ENCODE results near the gene BAIAP3.

Gene BAIAP3

GRCh38 chr16:1371054-1371978 lies 37.9 kb downstream of the BAIAP3 start:
- DNase-seq: no peak

- DNase-seq: no peak
Measured at GRCh38 chr16:1372292-1372950, 39.0 kb downstream of the BAIAP3 start.

GRCh38 chr16:1374418-1375297 lies 41.2 kb downstream of the BAIAP3 start:
- DNase-seq: no peak

- DNase-seq: no peak
Measured at GRCh38 chr16:1375298-1375640, 41.8 kb downstream of the BAIAP3 start.

GRCh38 chr16:1375741-1376410 lies 42.4 kb downstream of the BAIAP3 start:
- no peak for DNase-seq

GRCh38 chr16:1377406-1378010 lies 44.1 kb downstream of the BAIAP3 start:
- DNase-seq: no peak

- peak; percentile 45 for DNase-seq
Measured at GRCh38 chr16:1378087-1378803, 44.8 kb downstream of the BAIAP3 start.

- DNase-seq: peak; percentile 77
Measured at GRCh38 chr16:1378804-1379303, 45.4 kb downstream of the BAIAP3 start.

GRCh38 chr16:1379304-1380076 lies 46.0 kb downstream of the BAIAP3 start:
- DNase-seq: peak; percentile 82

GRCh38 chr16:1380195-1380594 lies 46.8 kb downstream of the BAIAP3 start:
- no peak for DNase-seq

- DNase-seq: no peak
Measured at GRCh38 chr16:1381612-1382406, 48.4 kb downstream of the BAIAP3 start.

- DNase-seq: no peak
Measured at GRCh38 chr16:1383556-1383955, 50.1 kb downstream of the BAIAP3 start.

GRCh38 chr16:1385232-1385631 lies 51.8 kb downstream of the BAIAP3 start:
- DNase-seq: no peak

GRCh38 chr16:1387331-1387730 lies 53.9 kb downstream of the BAIAP3 start:
- no peak for DNase-seq

- no peak for DNase-seq
Measured at GRCh38 chr16:1389762-1390161, 56.3 kb downstream of the BAIAP3 start.

- no peak for DNase-seq
Measured at GRCh38 chr16:1390239-1390779, 56.9 kb downstream of the BAIAP3 start.

GRCh38 chr16:1392826-1393225 lies 59.4 kb downstream of the BAIAP3 start:
- DNase-seq: no peak

GRCh38 chr16:1393613-1394176 lies 60.2 kb downstream of the BAIAP3 start:
- DNase-seq: no peak

- DNase-seq: no peak
Measured at GRCh38 chr16:1394367-1394951, 61.0 kb downstream of the BAIAP3 start.

Measured in DMS53 (cell line).